ENCODE measurements around the gene S100A1. TPM values are rescaled to one million over a fixed set of nuclear protein-coding genes. Genes with fewer than 3 reads are reported as not detected.

Gene S100A1
- total and polyA plus RNA-seq, 2 of the 13 experiments (the other 11 are each of a cell fraction or from before 2014, with no cell fraction given), result 120 to 251 TPM

DNA sequence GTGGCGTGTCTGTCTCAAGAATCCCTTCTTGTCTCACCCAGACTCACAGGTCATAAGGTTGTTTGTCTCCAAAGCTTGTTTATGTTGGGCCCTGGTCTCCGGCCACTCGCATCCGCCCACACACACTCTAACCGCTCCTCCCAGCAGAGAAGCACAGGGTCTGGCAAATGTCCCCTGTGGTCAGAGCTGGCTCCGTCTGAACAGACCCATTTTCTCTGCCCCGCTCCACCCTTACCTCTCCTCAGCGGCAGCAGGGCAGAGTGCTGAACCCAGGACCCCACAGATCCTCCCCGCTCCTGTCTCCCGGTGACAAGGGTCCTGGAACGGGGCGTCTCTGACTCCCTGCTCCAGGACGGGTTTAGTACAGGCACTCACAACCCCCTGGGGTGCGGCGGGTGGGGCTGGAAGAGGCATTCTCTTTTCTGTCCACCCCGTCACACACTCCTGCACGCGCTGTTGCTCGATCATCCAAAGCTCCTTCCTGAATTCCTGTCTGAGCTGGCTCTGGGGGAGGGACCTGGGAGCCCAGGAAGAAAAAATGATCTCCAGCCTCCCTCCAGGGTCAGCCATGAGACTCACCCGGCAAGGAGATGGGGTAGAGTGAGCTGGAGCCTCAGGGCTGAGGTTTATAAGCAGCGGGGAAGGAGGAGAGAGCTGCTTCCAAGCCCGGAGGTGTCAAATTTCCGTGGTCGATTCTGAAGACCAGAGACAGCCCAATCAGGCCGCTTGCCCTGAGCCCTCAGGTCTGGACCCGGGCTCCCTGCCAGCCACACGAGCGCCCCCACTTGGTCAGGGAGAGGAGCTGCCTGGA lies 1.1 kb upstream of the S100A1 start, which contains the start of gene S100A13 (continued):
- TF ChIP-seq ZFP36L1 (CRISPR knock-in tag; IDR thresholded peaks at IDR 0.05) (peak; percentile 13; the same call in 1 of the 2 replicates), FOXA3 (CRISPR knock-in tag; IDR thresholded peaks at IDR 0.05) (0 out of 2 replicates have a peak, but pooled peaks have one; percentile 12), ZNF558 (CRISPR knock-in tag; IDR thresholded peaks at IDR 0.05; ENCODE audit: borderline replicate concordance) (0 out of 2 replicates have a peak, but pooled peaks have one; percentile 50), ZNF589 (CRISPR knock-in tag; conservative IDR thresholded peaks at IDR 0.05) (no peak), ZBTB7B (CRISPR knock-in tag; IDR thresholded peaks at IDR 0.05) (0 out of 2 replicates have a peak, but pooled peaks have one; percentile 68), PPARG (CRISPR knock-in tag; conservative IDR thresholded peaks at IDR 0.05) (no peak; the same call in 1 of the 2 replicates), ZNF605 (CRISPR knock-in tag; IDR thresholded peaks at IDR 0.05) (peak; percentile 58; the same call in 1 of the 2 replicates), ELF3 (CRISPR knock-in tag; IDR thresholded peaks at IDR 0.05) (peak; percentile 36; the same call in 1 of the 2 replicates), ZNF549 (CRISPR knock-in tag; IDR thresholded peaks at IDR 0.05) (no peak), RFX5 (IDR thresholded peaks at IDR 0.05; ENCODE audit: low read depth, low read length) (no peak), ZNF572 (CRISPR knock-in tag; IDR thresholded peaks at IDR 0.05) (peak; percentile 41; the same call in 1 of the 2 replicates), PRMT3 (CRISPR knock-in tag; IDR thresholded peaks at IDR 0.05; ENCODE audit: borderline replicate concordance, low read depth) (no peak), SMYD3 (CRISPR knock-in tag; IDR thresholded peaks at IDR 0.05) (no peak), MED8 (CRISPR knock-in tag; IDR thresholded peaks at IDR 0.05; ENCODE audit: insufficient replicate concordance) (peak; percentile 57), ZNF816 (CRISPR knock-in tag; IDR thresholded peaks at IDR 0.05; ENCODE audit: borderline replicate concordance) (no peak), KLF16 (CRISPR knock-in tag; IDR thresholded peaks at IDR 0.05) (no peak), KLF9 (CRISPR knock-in tag; IDR thresholded peaks at IDR 0.05; ENCODE audit: low read depth) (no peak), JUN (CRISPR knock-in tag; IDR thresholded peaks at IDR 0.05) (no peak)
- TF ChIP-seq, protein P1, sequence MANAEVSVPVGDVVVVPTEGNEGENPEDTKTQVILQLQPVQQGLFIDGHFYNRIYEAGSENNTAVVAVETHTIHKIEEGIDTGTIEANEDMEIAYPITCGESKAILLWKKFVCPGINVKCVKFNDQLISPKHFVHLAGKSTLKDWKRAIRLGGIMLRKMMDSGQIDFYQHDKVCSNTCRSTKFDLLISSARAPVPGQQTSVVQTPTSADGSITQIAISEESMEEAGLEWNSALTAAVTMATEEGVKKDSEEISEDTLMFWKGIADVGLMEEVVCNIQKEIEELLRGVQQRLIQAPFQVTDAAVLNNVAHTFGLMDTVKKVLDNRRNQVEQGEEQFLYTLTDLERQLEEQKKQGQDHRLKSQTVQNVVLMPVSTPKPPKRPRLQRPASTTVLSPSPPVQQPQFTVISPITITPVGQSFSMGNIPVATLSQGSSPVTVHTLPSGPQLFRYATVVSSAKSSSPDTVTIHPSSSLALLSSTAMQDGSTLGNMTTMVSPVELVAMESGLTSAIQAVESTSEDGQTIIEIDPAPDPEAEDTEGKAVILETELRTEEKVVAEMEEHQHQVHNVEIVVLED (CRISPR knock-in tag; IDR thresholded peaks at IDR 0.05; ENCODE audit: borderline replicate concordance), result 0 out of 2 replicates have a peak, but pooled peaks have one; percentile 39
- TF ChIP-seq, protein P2, sequence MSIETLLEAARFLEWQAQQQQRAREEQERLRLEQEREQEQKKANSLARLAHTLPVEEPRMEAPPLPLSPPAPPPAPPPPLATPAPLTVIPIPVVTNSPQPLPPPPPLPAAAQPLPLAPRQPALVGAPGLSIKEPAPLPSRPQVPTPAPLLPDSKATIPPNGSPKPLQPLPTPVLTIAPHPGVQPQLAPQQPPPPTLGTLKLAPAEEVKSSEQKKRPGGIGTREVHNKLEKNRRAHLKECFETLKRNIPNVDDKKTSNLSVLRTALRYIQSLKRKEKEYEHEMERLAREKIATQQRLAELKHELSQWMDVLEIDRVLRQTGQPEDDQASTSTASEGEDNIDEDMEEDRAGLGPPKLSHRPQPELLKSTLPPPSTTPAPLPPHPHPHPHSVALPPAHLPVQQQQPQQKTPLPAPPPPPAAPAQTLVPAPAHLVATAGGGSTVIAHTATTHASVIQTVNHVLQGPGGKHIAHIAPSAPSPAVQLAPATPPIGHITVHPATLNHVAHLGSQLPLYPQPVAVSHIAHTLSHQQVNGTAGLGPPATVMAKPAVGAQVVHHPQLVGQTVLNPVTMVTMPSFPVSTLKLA (IDR thresholded peaks at IDR 0.05), result no peak
- TF ChIP-seq, protein P3, sequence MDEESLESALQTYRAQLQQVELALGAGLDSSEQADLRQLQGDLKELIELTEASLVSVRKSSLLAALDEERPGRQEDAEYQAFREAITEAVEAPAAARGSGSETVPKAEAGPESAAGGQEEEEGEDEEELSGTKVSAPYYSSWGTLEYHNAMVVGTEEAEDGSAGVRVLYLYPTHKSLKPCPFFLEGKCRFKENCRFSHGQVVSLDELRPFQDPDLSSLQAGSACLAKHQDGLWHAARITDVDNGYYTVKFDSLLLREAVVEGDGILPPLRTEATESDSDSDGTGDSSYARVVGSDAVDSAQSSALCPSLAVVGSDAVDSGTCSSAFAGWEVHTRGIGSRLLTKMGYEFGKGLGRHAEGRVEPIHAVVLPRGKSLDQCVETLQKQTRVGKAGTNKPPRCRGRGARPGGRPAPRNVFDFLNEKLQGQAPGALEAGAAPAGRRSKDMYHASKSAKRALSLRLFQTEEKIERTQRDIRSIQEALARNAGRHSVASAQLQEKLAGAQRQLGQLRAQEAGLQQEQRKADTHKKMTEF (CRISPR knock-in tag; IDR thresholded peaks at IDR 0.05), result peak; percentile 58; the same call in 1 of the 2 replicates
- TF ChIP-seq, protein P4, sequence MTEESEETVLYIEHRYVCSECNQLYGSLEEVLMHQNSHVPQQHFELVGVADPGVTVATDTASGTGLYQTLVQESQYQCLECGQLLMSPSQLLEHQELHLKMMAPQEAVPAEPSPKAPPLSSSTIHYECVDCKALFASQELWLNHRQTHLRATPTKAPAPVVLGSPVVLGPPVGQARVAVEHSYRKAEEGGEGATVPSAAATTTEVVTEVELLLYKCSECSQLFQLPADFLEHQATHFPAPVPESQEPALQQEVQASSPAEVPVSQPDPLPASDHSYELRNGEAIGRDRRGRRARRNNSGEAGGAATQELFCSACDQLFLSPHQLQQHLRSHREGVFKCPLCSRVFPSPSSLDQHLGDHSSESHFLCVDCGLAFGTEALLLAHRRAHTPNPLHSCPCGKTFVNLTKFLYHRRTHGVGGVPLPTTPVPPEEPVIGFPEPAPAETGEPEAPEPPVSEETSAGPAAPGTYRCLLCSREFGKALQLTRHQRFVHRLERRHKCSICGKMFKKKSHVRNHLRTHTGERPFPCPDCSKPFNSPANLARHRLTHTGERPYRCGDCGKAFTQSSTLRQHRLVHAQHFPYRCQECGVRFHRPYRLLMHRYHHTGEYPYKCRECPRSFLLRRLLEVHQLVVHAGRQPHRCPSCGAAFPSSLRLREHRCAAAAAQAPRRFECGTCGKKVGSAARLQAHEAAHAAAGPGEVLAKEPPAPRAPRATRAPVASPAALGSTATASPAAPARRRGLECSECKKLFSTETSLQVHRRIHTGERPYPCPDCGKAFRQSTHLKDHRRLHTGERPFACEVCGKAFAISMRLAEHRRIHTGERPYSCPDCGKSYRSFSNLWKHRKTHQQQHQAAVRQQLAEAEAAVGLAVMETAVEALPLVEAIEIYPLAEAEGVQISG (CRISPR knock-in tag; IDR thresholded peaks at IDR 0.05), result no peak; the same call in 1 of the 2 replicates
